Measurements from ENCODE around the gene BLMH.

DNA sequence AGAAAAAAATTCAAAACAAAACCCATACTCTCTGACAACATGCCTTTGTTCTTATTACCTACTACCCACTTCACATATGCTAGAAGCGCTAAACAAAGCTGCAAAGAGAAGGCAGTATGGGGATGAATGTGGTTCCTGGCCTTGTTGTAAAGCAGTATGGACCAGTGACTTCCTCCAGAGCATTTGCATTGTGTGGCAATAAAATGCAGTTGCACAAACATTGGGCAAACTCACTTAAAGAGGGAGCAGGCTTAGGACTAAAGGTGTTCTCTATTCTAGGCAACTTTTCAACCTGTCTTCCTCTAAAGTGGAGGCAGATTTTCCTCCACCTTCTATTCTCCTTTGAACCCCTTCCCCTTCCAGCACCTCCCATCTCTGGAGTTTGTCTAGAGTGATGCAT lies 25.0 kb upstream of the BLMH start:
- TF ChIP-seq, protein P1, sequence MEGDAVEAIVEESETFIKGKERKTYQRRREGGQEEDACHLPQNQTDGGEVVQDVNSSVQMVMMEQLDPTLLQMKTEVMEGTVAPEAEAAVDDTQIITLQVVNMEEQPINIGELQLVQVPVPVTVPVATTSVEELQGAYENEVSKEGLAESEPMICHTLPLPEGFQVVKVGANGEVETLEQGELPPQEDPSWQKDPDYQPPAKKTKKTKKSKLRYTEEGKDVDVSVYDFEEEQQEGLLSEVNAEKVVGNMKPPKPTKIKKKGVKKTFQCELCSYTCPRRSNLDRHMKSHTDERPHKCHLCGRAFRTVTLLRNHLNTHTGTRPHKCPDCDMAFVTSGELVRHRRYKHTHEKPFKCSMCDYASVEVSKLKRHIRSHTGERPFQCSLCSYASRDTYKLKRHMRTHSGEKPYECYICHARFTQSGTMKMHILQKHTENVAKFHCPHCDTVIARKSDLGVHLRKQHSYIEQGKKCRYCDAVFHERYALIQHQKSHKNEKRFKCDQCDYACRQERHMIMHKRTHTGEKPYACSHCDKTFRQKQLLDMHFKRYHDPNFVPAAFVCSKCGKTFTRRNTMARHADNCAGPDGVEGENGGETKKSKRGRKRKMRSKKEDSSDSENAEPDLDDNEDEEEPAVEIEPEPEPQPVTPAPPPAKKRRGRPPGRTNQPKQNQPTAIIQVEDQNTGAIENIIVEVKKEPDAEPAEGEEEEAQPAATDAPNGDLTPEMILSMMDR (IDR thresholded peaks at IDR 0.05) = no peak
- TF ChIP-seq POLR2A (IDR thresholded peaks at IDR 0.05; ENCODE audit: low read depth) = no peak
- no peak for TF ChIP-seq EP300 (IDR thresholded peaks at IDR 0.05)
- no peak for TF ChIP-seq POLR2AphosphoS5 (IDR thresholded peaks at IDR 0.05)

Data from esophagus muscularis mucosa (tissue), 4 donors.